H9 (cell line): ENCODE measurements around the gene PHLDB1. TPM values are rescaled to one million over a fixed set of nuclear protein-coding genes. Genes with fewer than 3 reads are reported as not detected.
A peak's percentile ranks its signal among the peaks of the same experiment; 100 is the strongest.

ENCODE experiments used
- DNase-seq: peaks from one replicate; pipeline ENCODE4 v3.0.0-alpha.2; 2017
- H2AFZ ChIP-seq: one replicate; pipeline ENCODE4 v1.6.1; 2013; ENCODE audit warnings: mild to moderate bottlenecking, low read length, control low read depth, moderate library complexity
- H2AK5ac ChIP-seq: 2 replicates; pipeline ENCODE4 v1.6.1; 2013; ENCODE audit warnings: low read length, control low read depth, mixed read lengths; ENCODE audit not compliant: insufficient read length
- H2BK120ac ChIP-seq: one replicate; pipeline ENCODE4 v1.6.1; 2013; ENCODE audit warnings: low read depth, mild to moderate bottlenecking, low read length, control low read depth, inconsistent platforms; ENCODE audit not compliant: poor library complexity, severe bottlenecking
- H2BK12ac ChIP-seq: 2 replicates; pipeline ENCODE4 v1.6.1; 2013; ENCODE audit warnings: low read length, control low read depth, mixed read lengths, low read depth; ENCODE audit not compliant: insufficient read length
- H2BK15ac ChIP-seq: 2 replicates; pipeline ENCODE4 v1.6.1; 2013; ENCODE audit warnings: low read depth, low read length, control low read depth
- H2BK20ac ChIP-seq: one replicate; pipeline ENCODE4 v1.6.1; 2013; ENCODE audit warnings: low read depth, mild to moderate bottlenecking, low read length, control low read depth, inconsistent platforms; ENCODE audit not compliant: poor library complexity, severe bottlenecking
- H2BK5ac ChIP-seq: 2 replicates; pipeline ENCODE4 v1.6.1; 2013; ENCODE audit warnings: low read length, control low read depth, mixed read lengths; ENCODE audit not compliant: insufficient read length
- H3K14ac ChIP-seq: 2 replicates; pipeline ENCODE4 v1.6.1; 2013; ENCODE audit warnings: low read length, control low read depth; ENCODE audit not compliant: insufficient read depth
- H3K18ac ChIP-seq: 2 replicates; pipeline ENCODE4 v1.6.1; 2013; ENCODE audit warnings: low read depth, mild to moderate bottlenecking, mixed read lengths, low read length, control low read depth; ENCODE audit not compliant: insufficient read length
- H3K23ac ChIP-seq: 2 replicates; pipeline ENCODE4 v1.6.1; 2013; ENCODE audit warnings: low read length, control low read depth, mixed read lengths, low read depth; ENCODE audit not compliant: insufficient read length
- H3K23me2 ChIP-seq: 2 replicates; pipeline ENCODE4 v1.6.1; 2013; ENCODE audit warnings: low read depth, mild to moderate bottlenecking, mixed read lengths, low read length, control low read depth; ENCODE audit not compliant: insufficient read length, poor library complexity, severe bottlenecking
- H3K27ac ChIP-seq: 2 replicates; pipeline ENCODE4 v1.5.1; 2013; ENCODE audit warnings: low read length, control low read depth, mixed read lengths, low read depth; ENCODE audit not compliant: insufficient read length
- H3K27me3 ChIP-seq: 2 replicates; pipeline ENCODE4 v1.6.1; 2013; ENCODE audit warnings: low read length, control low read depth, inconsistent platforms; ENCODE audit not compliant: insufficient read depth
- H3K4ac ChIP-seq: 2 replicates; pipeline ENCODE4 v1.6.1; 2013; ENCODE audit warnings: low read depth, mild to moderate bottlenecking, control low read depth, inconsistent platforms, low read length, moderate library complexity
- H3K4me1 ChIP-seq: 2 replicates; pipeline ENCODE4 v1.6.1; 2013; ENCODE audit warnings: low read length, control low read depth, inconsistent platforms; ENCODE audit not compliant: insufficient read depth
- H3K4me2 ChIP-seq: 2 replicates; pipeline ENCODE4 v1.6.1; 2013; ENCODE audit warnings: low read length, control low read depth, mixed read lengths; ENCODE audit not compliant: insufficient read length, insufficient read depth
- H3K56ac ChIP-seq: 2 replicates; pipeline ENCODE4 v1.6.1; 2013; ENCODE audit warnings: low read depth, mild to moderate bottlenecking, mixed read lengths, low read length, control low read depth; ENCODE audit not compliant: insufficient read length
- H3K79me1 ChIP-seq: 2 replicates; pipeline ENCODE4 v1.6.1; 2013; ENCODE audit warnings: low read depth, mild to moderate bottlenecking, moderate library complexity, low read length, control low read depth, inconsistent platforms; ENCODE audit not compliant: insufficient read depth, poor library complexity, severe bottlenecking
- H3K79me2 ChIP-seq: 2 replicates; pipeline ENCODE4 v1.6.1; 2013; ENCODE audit warnings: low read length, control low read depth, inconsistent platforms; ENCODE audit not compliant: insufficient read depth
- H3K9ac ChIP-seq: 2 replicates; pipeline ENCODE4 v1.6.1; 2013; ENCODE audit warnings: low read length, control low read depth, mixed read lengths; ENCODE audit not compliant: insufficient read length; ENCODE audit errors: extremely low read depth
- H3K9me3 ChIP-seq: one replicate; pipeline ENCODE4 v1.6.1; 2013; ENCODE audit warnings: low read depth, low read length, inconsistent platforms; ENCODE audit not compliant: control insufficient read depth
- H3T11ph ChIP-seq: one replicate; pipeline ENCODE4 v1.6.1; 2013; ENCODE audit warnings: mild to moderate bottlenecking, low read length, control low read depth, inconsistent platforms
- H4K20me1 ChIP-seq: one replicate; pipeline ENCODE4 v1.6.1; 2013; ENCODE audit not compliant: control insufficient read depth, insufficient read length, insufficient read depth
- H4K5ac ChIP-seq: 2 replicates; pipeline ENCODE4 v1.6.1; 2013; ENCODE audit warnings: low read depth, mild to moderate bottlenecking, mixed read lengths, low read length, control low read depth; ENCODE audit not compliant: insufficient read length
- H4K8ac ChIP-seq: replicated peaks from 2 replicates; pipeline ENCODE4 v1.6.1; 2013; ENCODE audit warnings: low read length, control low read depth, mixed read lengths, low read depth; ENCODE audit not compliant: insufficient read length
- H4K91ac ChIP-seq: 2 replicates; pipeline ENCODE4 v1.6.1; 2013; ENCODE audit warnings: low read depth, mild to moderate bottlenecking, moderate library complexity, mixed read lengths, low read length, control low read depth; ENCODE audit not compliant: insufficient read length
- H3K27ac Mint-ChIP-seq, 3 experiments: 2 replicates in 2 of 3; 3 replicates in 1 of 3; pipeline ENCODE4 v1.8.0; 2020 to 2021; ENCODE audit warnings: mixed read lengths in 3 of 3, mild to moderate bottlenecking in 1 of 3, moderate library complexity in 1 of 3
- H3K27me3 Mint-ChIP-seq: 2 replicates; pipeline ENCODE4 v1.8.0; 2021; ENCODE audit warnings: low read depth, mild to moderate bottlenecking, moderate library complexity, mixed read lengths
- H3K36me3 Mint-ChIP-seq, 3 experiments: 2 replicates in 2 of 3; 3 replicates in 1 of 3; pipeline ENCODE4 v1.8.0; 2020 to 2021; ENCODE audit warnings: low read depth in 3 of 3, mixed read lengths in 3 of 3; ENCODE audit not compliant: insufficient read depth in 1 of 3
- H3K4me1 Mint-ChIP-seq, 2 experiments: 2 replicates each; pipeline ENCODE4 v1.8.0; 2020; ENCODE audit warnings: mixed read lengths in 2 of 2
- H3K4me3 Mint-ChIP-seq, 2 experiments: 2 replicates in 1 of 2; 3 replicates in 1 of 2; pipeline ENCODE4 v1.8.0; 2020 to 2021; ENCODE audit warnings: mild to moderate bottlenecking in 2 of 2, mixed read lengths in 2 of 2, moderate library complexity in 1 of 2
- H3K9me3 Mint-ChIP-seq, 2 experiments: 2 replicates in 1 of 2; 3 replicates in 1 of 2; pipeline ENCODE4 v1.8.0; 2020; ENCODE audit warnings: mild to moderate bottlenecking in 2 of 2, mixed read lengths in 2 of 2, moderate library complexity in 1 of 2
- CTCF ChIP-seq: fragments of 200-600 bp; sonication (generic); conservative IDR thresholded peaks from 3 replicates; pipeline ENCODE4 v1.8.0; 2021; ENCODE audit warnings: antibody characterized with exemption, mild to moderate bottlenecking
- WGBS: extraction: QIAGEN DNeasy Blood & Tissue Kit; methylation state at CpG from one replicate; pipeline ENCODE4 v1.1.7; 2013; ENCODE audit warnings: missing lambda C conversion rate, low lambda C conversion rate, mixed read lengths; ENCODE audit not compliant: insufficient read length; ENCODE audit errors: extremely low coverage; 5-methylcytosine and 5-hydroxymethylcytosine counted together
- total RNA-seq: library from RNA; stranded (reverse); gene quantifications from 2 replicates; pipeline ENCODE4 v1.2.1, GENCODE V29; 2021

PHLDB1 gene
- total RNA-seq, 1 experiment from 2014 or later = 56.0 TPM

GRCh38 chr11:118697346-118697745 is 89.9 kb downstream of the PHLDB1 start:
- Histone ChIP-seq H2BK20ac (no peak overlapping the region), H3K4me2 (no peak overlapping the region), H4K91ac (no peak overlapping the region), H2BK15ac (no peak overlapping the region), H2AFZ (no peak overlapping the region), H2BK5ac (no peak overlapping the region), H3K4me1 (peaks cover 3% of the 10 kb centered on the region; the same call in 1 of the 2 replicates), H2BK12ac (no peak overlapping the region), H4K5ac (no peak overlapping the region), H2BK120ac (no peak overlapping the region), H3K9me3 (peaks cover 7% of the 10 kb centered on the region), H3K14ac (no peak overlapping the region), H3T11ph (no peak overlapping the region), H2AK5ac (no peak overlapping the region), H3K27ac (no peak overlapping the region), H3K79me2 (no peaks in the 10 kb centered on the region), H3K27me3 (no peaks in the 10 kb centered on the region), H3K79me1 (no peaks in the 10 kb centered on the region), H3K23me2 (no peaks in the 10 kb centered on the region), H3K23ac (no peak overlapping the region), H4K8ac (no peak overlapping the region), H3K56ac (no peak overlapping the region), H3K4ac (no peak overlapping the region), H3K9ac (no peak overlapping the region), H3K18ac (no peak overlapping the region), H4K20me1 (no peaks in the 10 kb centered on the region)
- H3K27me3 Mint-ChIP-seq = no peaks in the 10 kb centered on the region
- H3K9me3 Mint-ChIP-seq = peaks cover 16 to 24% of the 10 kb centered on the region in 2 experiments
- DNase-seq = no peak
- 0 out of 7 replicates have a peak overlapping the region, but pooled peaks of 1 of the 3 experiments have one; percentile 51 for H3K27ac Mint-ChIP-seq
- H3K4me1 Mint-ChIP-seq = peaks cover 23 to 26% of the 10 kb centered on the region in 2 experiments
- no CpG with 5 or more reads among the region's 8 CpGs for WGBS
- TF ChIP-seq CTCF = no peak
- H3K36me3 Mint-ChIP-seq = peaks cover 4 to 20% (median 7%) of the 10 kb centered on the region in 3 experiments
- H3K4me3 Mint-ChIP-seq = no peak overlapping the region
